Cardiac fibroblast (primary cell): Measurements from ENCODE around the gene USP21.
A peak's percentile ranks its signal among the peaks of the same experiment; 100 is the strongest.

Experiments used
- DNase-seq, 2 donors: peaks; one replicate each; pipeline versions ENCODE4 v3.0.0 to v3.0.0-alpha.2; 2010; ENCODE audit warnings: low read depth in 2 of 2
- H3K4me3 ChIP-seq, 2 donors: replicated peaks in 1 of 2; 1 replicate in 1 of 2; 2 replicates in 1 of 2; pipeline ENCODE4 v1.5.1; 2011; ENCODE audit warnings: low read depth in 2 of 2, low read length in 2 of 2, mild to moderate bottlenecking in 2 of 2, moderate library complexity in 1 of 2
- TF ChIP-seq, protein P1 (sequence below): IDR thresholded peaks from one replicate; pipeline ENCODE4 v1.5.1; 2011; ENCODE audit warnings: low read depth, mild to moderate bottlenecking, low read length, inconsistent platforms

Gene USP21

DNA sequence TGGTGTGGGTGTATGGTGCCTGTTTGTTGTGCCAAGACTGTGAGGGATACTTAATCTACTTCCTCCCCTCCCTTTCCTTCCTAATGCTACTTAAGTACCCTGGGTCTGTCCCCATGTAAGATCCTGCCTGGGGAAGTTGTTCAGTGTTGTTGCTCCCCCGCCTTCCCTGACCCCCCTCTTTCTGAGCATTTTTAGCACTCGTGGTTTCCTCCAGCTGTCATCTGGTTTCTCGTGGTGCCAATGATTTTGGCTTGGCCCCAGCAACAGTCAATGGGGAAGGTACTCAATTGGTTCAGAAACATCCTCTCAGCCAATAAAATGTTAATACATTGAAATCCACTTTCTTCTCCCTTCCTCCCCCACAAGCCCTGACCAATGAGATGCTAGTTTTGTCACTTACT lies 26.0 kb downstream of the USP21 start:
- peak; percentile 80 to 91 for DNase-seq
- TF ChIP-seq, protein P1, sequence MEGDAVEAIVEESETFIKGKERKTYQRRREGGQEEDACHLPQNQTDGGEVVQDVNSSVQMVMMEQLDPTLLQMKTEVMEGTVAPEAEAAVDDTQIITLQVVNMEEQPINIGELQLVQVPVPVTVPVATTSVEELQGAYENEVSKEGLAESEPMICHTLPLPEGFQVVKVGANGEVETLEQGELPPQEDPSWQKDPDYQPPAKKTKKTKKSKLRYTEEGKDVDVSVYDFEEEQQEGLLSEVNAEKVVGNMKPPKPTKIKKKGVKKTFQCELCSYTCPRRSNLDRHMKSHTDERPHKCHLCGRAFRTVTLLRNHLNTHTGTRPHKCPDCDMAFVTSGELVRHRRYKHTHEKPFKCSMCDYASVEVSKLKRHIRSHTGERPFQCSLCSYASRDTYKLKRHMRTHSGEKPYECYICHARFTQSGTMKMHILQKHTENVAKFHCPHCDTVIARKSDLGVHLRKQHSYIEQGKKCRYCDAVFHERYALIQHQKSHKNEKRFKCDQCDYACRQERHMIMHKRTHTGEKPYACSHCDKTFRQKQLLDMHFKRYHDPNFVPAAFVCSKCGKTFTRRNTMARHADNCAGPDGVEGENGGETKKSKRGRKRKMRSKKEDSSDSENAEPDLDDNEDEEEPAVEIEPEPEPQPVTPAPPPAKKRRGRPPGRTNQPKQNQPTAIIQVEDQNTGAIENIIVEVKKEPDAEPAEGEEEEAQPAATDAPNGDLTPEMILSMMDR, result no peak
- no peak overlapping the region for H3K4me3 ChIP-seq

DNA sequence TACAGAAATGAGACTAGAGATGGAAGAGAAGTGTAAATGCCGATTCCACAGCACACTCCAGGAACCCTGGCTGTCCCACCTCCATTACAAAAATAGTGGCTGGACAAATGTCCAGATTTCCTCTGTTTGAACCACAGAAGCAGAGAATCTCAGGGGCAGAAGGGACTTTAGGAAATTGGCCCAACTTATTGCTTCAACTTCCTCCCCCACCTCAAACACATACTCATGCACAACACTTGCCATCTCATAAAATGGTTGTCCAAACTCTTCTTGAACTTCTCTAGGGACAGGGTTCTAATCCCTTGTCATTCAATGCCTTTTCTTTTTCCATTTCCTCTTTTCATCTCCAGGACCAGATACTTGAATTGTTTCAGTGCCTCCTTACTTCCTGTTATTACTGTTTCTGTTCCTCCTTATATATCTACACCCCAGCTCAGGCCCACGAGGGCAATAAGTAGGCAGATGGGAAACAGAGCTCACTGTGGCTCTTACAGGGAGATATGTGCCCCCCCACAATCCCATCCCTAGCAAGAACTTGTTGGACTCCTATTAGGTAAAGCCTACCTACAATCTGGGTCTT lies 26.5 kb downstream of the USP21 start:
- H3K4me3 ChIP-seq, result no peak overlapping the region
- DNase-seq, result peak in 1 of 2 donors; percentile 17
- TF ChIP-seq, protein P1, result no peak

DNA sequence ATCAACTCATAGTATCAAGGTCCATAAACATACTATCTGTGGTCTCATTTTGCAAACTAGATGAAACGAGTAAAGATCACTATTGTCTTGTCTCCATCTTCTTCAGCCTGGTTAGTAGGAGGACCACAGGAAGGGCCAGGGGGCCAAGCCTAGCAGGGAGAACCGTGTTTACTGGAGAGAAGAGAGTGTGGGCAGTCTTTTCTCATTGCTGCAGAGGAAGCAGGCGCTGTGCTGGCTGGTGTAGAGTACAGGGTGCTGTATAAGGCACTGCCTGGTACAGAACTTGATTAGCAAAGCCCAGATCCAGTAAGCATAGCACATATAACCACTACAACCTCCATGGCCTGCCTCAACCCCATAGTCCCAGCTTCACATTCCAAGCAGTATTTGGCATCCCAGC lies 28.0 kb downstream of the USP21 start:
- TF ChIP-seq, protein P1, result no peak
- H3K4me3 ChIP-seq, result no peak overlapping the region
- DNase-seq, result peak in 1 of 2 donors; percentile 20

DNA sequence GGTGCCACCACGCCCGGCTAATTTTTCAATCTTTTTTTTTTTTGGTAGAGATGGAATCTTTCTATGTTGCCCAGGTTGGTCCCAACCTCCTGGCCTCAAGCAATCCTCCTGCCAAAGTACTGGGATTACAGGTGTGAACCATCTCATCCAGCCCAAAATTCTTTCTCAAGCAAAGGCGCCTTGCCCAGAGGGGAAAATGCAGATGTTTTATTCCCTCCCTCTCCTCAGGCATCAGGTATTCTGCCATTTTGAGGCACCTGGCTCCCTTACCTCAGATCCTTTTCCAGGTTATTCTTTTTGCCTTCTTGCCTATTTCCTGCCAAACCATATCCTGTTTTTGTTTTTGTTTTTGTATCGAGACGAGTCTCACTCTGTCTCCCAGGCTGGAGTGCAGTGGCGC lies 29.1 kb downstream of the USP21 start:
- TF ChIP-seq, protein P1, result no peak
- DNase-seq, result peak in 1 of 2 donors; percentile 46
- H3K4me3 ChIP-seq, result no peak overlapping the region

DNA sequence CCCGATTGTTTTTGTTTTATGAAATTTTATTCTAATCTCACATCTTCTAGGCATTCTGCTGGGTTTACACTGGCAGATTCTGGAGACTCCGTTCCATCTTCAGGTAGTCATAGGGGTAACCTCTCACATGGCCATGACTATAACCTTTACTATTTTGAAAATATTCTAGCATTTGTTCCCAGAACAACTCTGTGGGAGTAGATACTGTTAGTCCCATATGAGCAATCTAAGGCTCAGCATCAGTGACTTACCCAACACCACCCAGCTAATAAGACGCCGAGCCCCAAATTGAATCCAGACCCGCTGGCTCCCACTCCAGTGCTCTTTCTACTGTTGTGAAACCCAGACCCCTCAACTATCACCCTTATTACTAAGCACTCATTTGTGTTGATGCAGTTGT lies 29.7 kb downstream of the USP21 start:
- TF ChIP-seq, protein P1, result no peak
- H3K4me3 ChIP-seq, result no peak overlapping the region
- DNase-seq, result peak in 1 of 2 donors; percentile 80

DNA sequence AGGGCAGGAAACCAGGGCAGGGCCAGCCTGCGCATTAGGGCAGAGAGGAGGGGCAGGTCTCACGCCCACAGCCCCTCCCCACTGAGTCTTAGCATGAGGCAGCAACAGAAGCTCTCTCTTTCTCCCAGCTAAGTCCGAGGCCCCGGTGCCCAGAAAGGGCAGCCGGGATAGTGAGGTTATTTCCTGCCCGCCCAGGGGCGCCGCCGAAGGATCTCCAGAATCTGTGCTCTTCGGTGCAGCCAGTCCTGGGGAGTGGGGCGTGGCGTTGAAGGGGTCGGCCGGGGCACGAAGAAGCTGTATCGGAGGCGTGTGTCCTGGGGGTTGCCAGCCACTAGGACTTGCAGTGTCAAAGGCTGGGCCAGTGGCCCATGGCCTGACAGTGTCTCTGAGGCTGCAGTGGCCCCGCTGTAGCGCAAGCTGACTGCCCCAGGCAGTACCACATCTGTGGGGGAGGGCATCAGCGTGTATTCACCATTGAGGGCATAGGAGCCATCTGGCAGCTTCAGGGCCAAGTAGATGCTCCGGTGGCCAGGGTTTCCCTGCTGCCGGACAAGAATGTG lies 31.7 kb downstream of the USP21 start:
- TF ChIP-seq, protein P1, result no peak
- DNase-seq, result peak in 1 of 2 donors; percentile 10

DNA sequence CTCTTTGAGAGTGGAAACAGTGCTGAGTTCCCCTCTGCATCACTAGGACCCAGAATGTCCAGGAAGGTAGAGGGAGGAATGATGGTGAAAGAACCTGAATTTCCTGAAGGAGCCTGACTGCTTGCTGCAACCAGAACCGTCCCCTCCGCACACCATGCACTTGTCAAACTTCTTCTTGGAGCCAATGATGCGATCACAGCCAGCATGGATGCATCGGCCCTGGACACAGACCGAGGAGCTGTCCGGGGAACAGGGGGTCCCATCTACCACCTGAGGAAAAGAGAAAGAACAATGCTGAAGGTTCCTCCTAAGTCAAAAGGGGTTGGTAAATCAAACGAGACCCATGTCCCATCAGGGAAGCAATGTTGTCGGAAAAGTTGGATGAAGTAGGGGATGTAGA lies 32.7 kb downstream of the USP21 start:
- TF ChIP-seq, protein P1, result no peak
- no peak for DNase-seq
- no peak overlapping the region for H3K4me3 ChIP-seq

More for the DNA sequence above, 31.7 kb downstream of the USP21 start:
- no peak overlapping the region for H3K4me3 ChIP-seq
